HG03175 (cell line): ENCODE data around the gene DYDC2.

Experiments
- ATAC-seq: cut with Tn5 transposase; IDR thresholded peaks from one replicate; pipeline ENCODE4 v1.9.1; 2021; ENCODE audit warnings: mild to moderate bottlenecking, moderate library complexity; ENCODE audit not compliant: unreplicated experiment

Gene DYDC2

GRCh38 chr10:80365510-80365909 is 8.9 kb downstream of the DYDC2 start:
- no peak for ATAC-seq

GRCh38 chr10:80371467-80371866 is 14.9 kb downstream of the DYDC2 start:
- ATAC-seq, result no peak

- ATAC-seq, result no peak
These were observed 16.1 kb downstream of the DYDC2 start for GRCh38 chr10:80372675-80373074.

- ATAC-seq, result no peak
These were observed 16.9 kb downstream of the DYDC2 start for GRCh38 chr10:80373502-80373901.

GRCh38 chr10:80379701-80380100 is 23.1 kb downstream of the DYDC2 start:
- no peak for ATAC-seq

GRCh38 chr10:80380185-80380584 is 23.6 kb downstream of the DYDC2 start:
- no peak for ATAC-seq

- ATAC-seq, result peak; percentile 68
These were observed 26.4 kb downstream of the DYDC2 start for GRCh38 chr10:80382989-80383388.

GRCh38 chr10:80390740-80391139 is 34.2 kb downstream of the DYDC2 start:
- ATAC-seq, result no peak

- ATAC-seq, result no peak
These were observed 35.7 kb downstream of the DYDC2 start for GRCh38 chr10:80392250-80392649.

GRCh38 chr10:80394358-80394916 is 37.9 kb downstream of the DYDC2 start:
- ATAC-seq, result no peak

GRCh38 chr10:80397014-80397413 is 40.4 kb downstream of the DYDC2 start:
- no peak for ATAC-seq

GRCh38 chr10:80400136-80400804 is 43.7 kb downstream of the DYDC2 start:
- ATAC-seq, result no peak

- ATAC-seq, result no peak
These were observed 48.5 kb downstream of the DYDC2 start for GRCh38 chr10:80405035-80405434.

GRCh38 chr10:80405626-80406025 is 49.0 kb downstream of the DYDC2 start:
- ATAC-seq, result no peak

GRCh38 chr10:80406204-80406603 is 49.6 kb downstream of the DYDC2 start:
- ATAC-seq, result no peak

- ATAC-seq, result peak; percentile 25
These were observed 51.2 kb downstream of the DYDC2 start for GRCh38 chr10:80407812-80408241.

- ATAC-seq, result peak; percentile 95
These were observed 51.9 kb downstream of the DYDC2 start, which contains the start of gene PRXL2A for GRCh38 chr10:80408242-80409101. PRXL2A (plus strand) TSS chr10:80408551; CDS start chr10:80420468, 11,917 bp downstream.

GRCh38 chr10:80409121-80409520 is 52.5 kb downstream of the DYDC2 start:
- peak; percentile 1 for ATAC-seq

GRCh38 chr10:80410122-80410521 is 53.5 kb downstream of the DYDC2 start:
- ATAC-seq, result no peak

GRCh38 chr10:80410578-80411145 is 54.1 kb downstream of the DYDC2 start:
- no peak for ATAC-seq

GRCh38 chr10:80411267-80411668 is 54.7 kb downstream of the DYDC2 start:
- ATAC-seq, result no peak
